GM23338 (cell line): ENCODE measurements around the gene ABCG2. TPM values are rescaled to one million over a fixed set of nuclear protein-coding genes. Genes with fewer than 3 reads are reported as not detected.

Experiments used
- ATAC-seq: fragments of 200-7000 bp; cut with Tn5 transposase; 3 replicates; pipeline ENCODE4 v1.9.1; 2020
- DNase-seq: peaks from one replicate; pipeline ENCODE4 v3.0.0-alpha.2; 2015; ENCODE audit warnings: low spot score
- H2AFZ ChIP-seq: fragments of 200-600 bp; sonication (generic); 2 replicates; pipeline ENCODE4 v1.8.0; 2016; ENCODE audit warnings: antibody characterized with exemption, mild to moderate bottlenecking, moderate library complexity
- H3F3A ChIP-seq: fragments of 200-600 bp; sonication (generic); replicated peaks from 2 replicates; pipeline ENCODE4 v1.8.0; 2017; ENCODE audit warnings: antibody characterized with exemption, mixed run types, low read depth
- H3K27ac ChIP-seq: fragments of 200-600 bp; sonication (generic); 2 replicates; pipeline ENCODE4 v1.6.1; 2016; ENCODE audit warnings: low read depth
- H3K27me3 ChIP-seq: fragments of 200-600 bp; sonication (generic); 2 replicates; pipeline ENCODE4 v1.8.0; 2016; ENCODE audit warnings: mild to moderate bottlenecking, mixed run types, moderate library complexity; ENCODE audit not compliant: insufficient read depth
- H3K36me3 ChIP-seq: fragments of 200-600 bp; sonication (generic); 2 replicates; pipeline ENCODE4 v1.8.0; 2016; ENCODE audit warnings: mild to moderate bottlenecking; ENCODE audit not compliant: insufficient read depth
- H3K4me1 ChIP-seq: fragments of 200-600 bp; sonication (generic); 2 replicates; pipeline ENCODE4 v1.8.0; 2016; ENCODE audit warnings: mild to moderate bottlenecking, moderate library complexity; ENCODE audit not compliant: insufficient read depth
- H3K4me2 ChIP-seq: fragments of 200-600 bp; sonication (generic); 2 replicates; pipeline ENCODE4 v1.7.1; 2017; ENCODE audit warnings: mixed run types
- H3K4me3 ChIP-seq: fragments of 200-600 bp; sonication (generic); 2 replicates; pipeline ENCODE4 v1.6.1; 2016; ENCODE audit warnings: mixed run types
- H3K79me2 ChIP-seq: fragments of 200-600 bp; sonication (generic); replicated peaks from 2 replicates; pipeline ENCODE4 v1.8.0; 2017; ENCODE audit warnings: mild to moderate bottlenecking; ENCODE audit not compliant: insufficient read depth
- H3K9me2 ChIP-seq: fragments of 200-600 bp; sonication (generic); 2 replicates; pipeline ENCODE4 v1.8.0; 2017; ENCODE audit not compliant: insufficient read depth
- H4K20me1 ChIP-seq: fragments of 200-600 bp; sonication (generic); replicated peaks from 2 replicates; pipeline ENCODE4 v1.8.0; 2017; ENCODE audit warnings: mild to moderate bottlenecking; ENCODE audit not compliant: insufficient read depth
- H3K27ac Mint-ChIP-seq: 2 replicates; pipeline ENCODE4 v1.8.0; 2020; ENCODE audit warnings: inconsistent platforms, mild to moderate bottlenecking, moderate library complexity, mixed read lengths
- H3K27me3 Mint-ChIP-seq: 3 replicates; pipeline ENCODE4 v1.8.0; 2022; ENCODE audit warnings: low read depth, mild to moderate bottlenecking, moderate library complexity, mixed read lengths, inconsistent platforms; ENCODE audit not compliant: insufficient read depth, poor library complexity
- H3K36me3 Mint-ChIP-seq: 3 replicates; pipeline ENCODE4 v1.8.0; 2021; ENCODE audit warnings: low read depth, mild to moderate bottlenecking, inconsistent platforms, moderate library complexity, mixed read lengths
- H3K4me1 Mint-ChIP-seq: 3 replicates; pipeline ENCODE4 v1.8.0; 2020; ENCODE audit warnings: mild to moderate bottlenecking, inconsistent platforms, mixed read lengths
- H3K4me3 Mint-ChIP-seq: 3 replicates; pipeline ENCODE4 v1.8.0; 2021; ENCODE audit warnings: moderate library complexity, mild to moderate bottlenecking, inconsistent platforms, mixed read lengths
- H3K9me3 Mint-ChIP-seq: 3 replicates; pipeline ENCODE4 v1.8.0; 2020; ENCODE audit warnings: moderate library complexity, mild to moderate bottlenecking, inconsistent platforms, mixed read lengths
- CREB1 ChIP-seq: fragments of 250-450 bp; sonication (Bioruptor Pico); IDR thresholded peaks from 2 replicates; pipeline ENCODE4 v1.5.0; 2020; ENCODE audit warnings: low read depth, mild to moderate bottlenecking, moderate library complexity
- CTCF ChIP-seq, 2 experiments: fragments of 200-600 bp in 1 of 2; sonication (generic) in 1 of 2; conservative IDR thresholded peaks; 2 replicates each; pipeline versions ENCODE4 v1.5.1 to v1.6.1; 2016 to 2017; ENCODE audit warnings: antibody characterized with exemption in 2 of 2, low read depth in 2 of 2, mild to moderate bottlenecking in 2 of 2, moderate library complexity in 1 of 2
- ETS1 ChIP-seq: IDR thresholded peaks from 2 replicates; pipeline ENCODE4 v1.6.1; 2016; ENCODE audit warnings: antibody characterized with exemption
- EZH2 ChIP-seq: fragments of 200-600 bp; sonication (generic); IDR thresholded peaks from one replicate; pipeline ENCODE4 v1.8.0; 2017; ENCODE audit warnings: antibody characterized with exemption, mild to moderate bottlenecking, low read depth; ENCODE audit not compliant: unreplicated experiment
- EZH2phosphoT487 ChIP-seq: fragments of 200-600 bp; sonication (generic); IDR thresholded peaks from one replicate; pipeline ENCODE4 v1.8.1; 2018; ENCODE audit warnings: antibody characterized with exemption; ENCODE audit not compliant: unreplicated experiment
- JUNB ChIP-seq: IDR thresholded peaks from one replicate; pipeline ENCODE4 v1.6.1; 2016; ENCODE audit warnings: antibody characterized with exemption; ENCODE audit not compliant: unreplicated experiment
- POLR2AphosphoS5 ChIP-seq: IDR thresholded peaks from 2 replicates; pipeline ENCODE4 v1.6.1; 2016; ENCODE audit warnings: antibody characterized with exemption, low read depth
- REST ChIP-seq: IDR thresholded peaks from one replicate; pipeline ENCODE4 v1.6.1; 2018; ENCODE audit warnings: antibody characterized with exemption; ENCODE audit not compliant: unreplicated experiment
- ZNF331 ChIP-seq: fragments of 250-450 bp; sonication (Bioruptor Pico); IDR thresholded peaks from 2 replicates; pipeline ENCODE4 v1.5.0; 2020; ENCODE audit warnings: low read depth, mild to moderate bottlenecking, moderate library complexity
- ZNF462 ChIP-seq: fragments of 250-450 bp; sonication (Bioruptor Pico); IDR thresholded peaks from 2 replicates; pipeline ENCODE4 v1.5.0; 2020; ENCODE audit warnings: mild to moderate bottlenecking, moderate library complexity
- polyA plus RNA-seq: library from polyadenylated mRNA; unstranded; fragments of >200 nt; fragmentation: Nextera tagmentation; extraction: Ambion mirVana; gene quantifications from 2 replicates; pipeline ENCODE4 v1.2.1, GENCODE V29; 2016
- total RNA-seq: library from RNA; depleted of rRNA; stranded (reverse); fragments of >200 nt; shearing (Covaris generic); gene quantifications from 2 replicates; pipeline ENCODE4 v1.2.3, GENCODE V29; 2014

ABCG2 gene
- total and polyA plus RNA-seq, 2 experiments from 2014 or later: 1.5 to 10.6 TPM

GRCh38 chr4:88191404-88191803 is 33.0 kb upstream of the ABCG2 start:
- peaks cover 12% of the 10 kb centered on the region for H3K4me1 ChIP-seq
- no peak overlapping the region for H3K27ac ChIP-seq
- Mint-ChIP-seq H3K36me3 (no peaks in the 10 kb centered on the region), H3K4me3 (no peak overlapping the region), H3K27me3 (peaks cover 6% of the 10 kb centered on the region), H3K9me3 (no peaks in the 10 kb centered on the region), H3K4me1 (peaks cover 18% of the 10 kb centered on the region; the same call in 2 of the 3 replicates), H3K27ac (no peak overlapping the region)
- H3K9me2 ChIP-seq: no peaks in the 10 kb centered on the region; the same call in 1 of the 2 replicates
- H3K4me3 ChIP-seq: no peak overlapping the region
- no peaks in the 10 kb centered on the region for H3F3A ChIP-seq
- ATAC-seq (no peak), DNase-seq (no peak)
- H3K4me2 ChIP-seq: no peak overlapping the region
- H4K20me1 ChIP-seq: no peaks in the 10 kb centered on the region
- H3K27me3 ChIP-seq: no peaks in the 10 kb centered on the region
- TF ChIP-seq ETS1: no peak
- no peak for TF ChIP-seq EZH2phosphoT487
- TF ChIP-seq ZNF462: no peak
- no peak for TF ChIP-seq ZNF331
- TF ChIP-seq EZH2: no peak
- TF ChIP-seq REST: no peak
- TF ChIP-seq CREB1: no peak
- TF ChIP-seq POLR2AphosphoS5: no peak
- TF ChIP-seq CTCF (conservative IDR thresholded peaks at IDR 0.05; ENCODE audit: low read depth in 2 of 2): no peak
- no peak for TF ChIP-seq JUNB
- H3K36me3 ChIP-seq: no peaks in the 10 kb centered on the region
- H2AFZ ChIP-seq: no peak overlapping the region
- no peaks in the 10 kb centered on the region for H3K79me2 ChIP-seq
